Measurements from ENCODE around the gene UBE2QL1. TPM values are rescaled to one million over a fixed set of nuclear protein-coding genes. Genes with fewer than 3 reads are reported as not detected.

UBE2QL1 gene
- total RNA-seq, 3 donors from 2014 or later = 0.44 to 1.8 (median 1.6) TPM

DNA sequence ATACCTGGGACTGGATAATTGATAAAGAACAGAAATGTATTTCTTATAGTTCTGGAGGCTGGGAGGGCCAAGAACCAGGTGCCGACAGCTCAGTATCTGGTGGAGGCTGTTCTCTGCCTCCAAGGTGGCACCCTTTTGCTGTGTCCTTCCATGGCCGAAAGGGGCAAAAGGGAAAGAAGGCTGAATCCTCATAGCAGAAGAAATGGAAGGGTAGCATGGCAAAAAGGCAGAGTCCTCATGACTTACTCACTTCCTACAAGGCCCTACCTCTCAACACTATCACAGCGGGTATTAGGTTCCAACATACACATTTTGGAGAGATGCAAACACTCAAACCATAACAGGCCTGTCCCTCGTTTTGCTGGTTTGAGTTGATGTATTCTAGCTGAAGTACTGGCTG is 45.2 kb upstream of the UBE2QL1 start:
- Histone ChIP-seq H3K27ac (no peak overlapping the region), H3K4me1 (no peaks in the 10 kb centered on the region), H3K9me3 (no peaks in the 10 kb centered on the region), H3K36me3 (no peaks in the 10 kb centered on the region), H3K4me3 (no peak overlapping the region), H3K27me3 (peaks cover 0 to 4% of the 10 kb centered on the region in 2 donors)
- DNase-seq (ENCODE audit: low spot score in 2 of 2) = no peak
- intact Hi-C loops (cut with DNase I; ENCODE audit: low total_unique reads) = no loop called here
- TF ChIP-seq POLR2A (IDR thresholded peaks at IDR 0.05) = no peak
- no peak for TF ChIP-seq CTCF (IDR thresholded peaks at IDR 0.05)
- TF ChIP-seq POLR2AphosphoS5 (IDR thresholded peaks at IDR 0.05) = no peak

- no peak for DNase-seq (ENCODE audit: low spot score in 2 of 2)
- H3K36me3 ChIP-seq = no peaks in the 10 kb centered on the region
- intact Hi-C loops (cut with DNase I; ENCODE audit: low total_unique reads) = no loop called here
- H3K27me3 ChIP-seq = peaks cover 0 to 4% of the 10 kb centered on the region in 2 donors
- no peaks in the 10 kb centered on the region for H3K4me1 ChIP-seq
- peaks cover 0 to 5% of the 10 kb centered on the region in 2 donors for H3K9me3 ChIP-seq
- H3K27ac ChIP-seq = no peak overlapping the region
- no peak overlapping the region for H3K4me3 ChIP-seq
- TF ChIP-seq CTCF (IDR thresholded peaks at IDR 0.05) (no peak), POLR2AphosphoS5 (IDR thresholded peaks at IDR 0.05) (no peak), POLR2A (IDR thresholded peaks at IDR 0.05) (no peak)
Measured at GRCh38 chr5:6404129-6404528, 44.5 kb upstream of the UBE2QL1 start.

DNA sequence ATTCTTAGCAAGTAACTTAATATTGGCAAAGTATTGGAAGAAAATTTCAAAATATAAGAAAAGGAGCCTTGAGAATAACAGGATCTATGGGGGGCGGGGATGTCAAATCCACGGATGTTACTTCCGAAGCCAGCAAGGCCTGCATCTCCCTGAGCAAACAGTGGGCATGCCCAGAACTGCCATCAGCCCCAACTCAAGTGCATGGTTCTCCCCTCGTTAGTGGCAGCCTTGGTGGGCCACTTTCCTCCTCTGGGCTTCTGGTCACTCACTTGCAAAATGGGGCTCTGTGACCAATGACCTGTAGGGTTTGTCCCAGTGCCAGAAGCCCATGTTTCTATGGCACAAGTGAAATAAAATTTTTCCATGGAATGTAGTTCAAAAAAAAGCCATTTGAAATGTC is 43.1 kb upstream of the UBE2QL1 start:
- Histone ChIP-seq H3K4me3 (no peak overlapping the region), H3K27ac (no peak overlapping the region), H3K27me3 (peaks cover 0 to 4% of the 10 kb centered on the region in 2 donors), H3K36me3 (no peaks in the 10 kb centered on the region), H3K4me1 (no peaks in the 10 kb centered on the region), H3K9me3 (peaks cover 0 to 5% of the 10 kb centered on the region in 2 donors)
- intact Hi-C loops (cut with DNase I; ENCODE audit: low total_unique reads) = no loop called here
- DNase-seq (ENCODE audit: low spot score in 2 of 2) = no peak
- TF ChIP-seq POLR2A (IDR thresholded peaks at IDR 0.05) (no peak), POLR2AphosphoS5 (IDR thresholded peaks at IDR 0.05) (no peak), CTCF (IDR thresholded peaks at IDR 0.05) (no peak)

- Histone ChIP-seq H3K4me1 (no peaks in the 10 kb centered on the region), H3K27me3 (peaks cover 0 to 4% of the 10 kb centered on the region in 2 donors), H3K9me3 (peaks cover 0 to 5% of the 10 kb centered on the region in 2 donors), H3K27ac (no peak overlapping the region), H3K4me3 (no peak overlapping the region), H3K36me3 (no peaks in the 10 kb centered on the region)
- TF ChIP-seq POLR2AphosphoS5 (IDR thresholded peaks at IDR 0.05) (no peak), CTCF (IDR thresholded peaks at IDR 0.05) (no peak), POLR2A (IDR thresholded peaks at IDR 0.05) (no peak)
- DNase-seq (ENCODE audit: low spot score in 2 of 2) = no peak
- intact Hi-C loops (cut with DNase I; ENCODE audit: low total_unique reads) = no loop called here
Measured at GRCh38 chr5:6407558-6408259, 41.0 kb upstream of the UBE2QL1 start.

DNA sequence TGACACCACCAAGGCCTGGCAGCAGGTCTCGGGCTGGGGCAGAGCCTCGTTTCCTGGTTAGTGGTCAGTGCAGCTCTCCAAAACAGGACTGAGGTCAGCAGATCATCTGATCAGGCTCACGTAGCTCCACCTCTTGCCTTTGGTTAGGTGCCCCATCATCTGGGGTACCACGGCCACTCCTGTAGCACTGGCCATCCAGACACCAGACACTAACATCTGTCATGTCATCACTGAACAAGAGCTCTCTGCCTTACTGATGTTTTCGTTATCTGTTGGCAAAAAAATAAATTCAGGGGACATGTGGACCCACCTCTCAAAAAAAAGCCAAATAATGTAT is 40.4 kb upstream of the UBE2QL1 start:
- peaks cover 0 to 4% of the 10 kb centered on the region in 2 donors for H3K27me3 ChIP-seq
- H3K4me3 ChIP-seq = no peak overlapping the region
- no peaks in the 10 kb centered on the region for H3K36me3 ChIP-seq
- intact Hi-C loops (cut with DNase I; ENCODE audit: low total_unique reads) = no loop called here
- H3K4me1 ChIP-seq = no peaks in the 10 kb centered on the region
- TF ChIP-seq POLR2A (IDR thresholded peaks at IDR 0.05) = no peak
- no peak for TF ChIP-seq CTCF (IDR thresholded peaks at IDR 0.05)
- TF ChIP-seq POLR2AphosphoS5 (IDR thresholded peaks at IDR 0.05) = no peak
- DNase-seq (ENCODE audit: low spot score in 2 of 2) = no peak
- no peak overlapping the region for H3K27ac ChIP-seq
- H3K9me3 ChIP-seq = peaks cover 0 to 5% of the 10 kb centered on the region in 2 donors
